SIG-M5 treated with dmso at 0.1 percent for 504 hours (cell line): Measurements from ENCODE around the gene NUDT8.
"Not testable (repeated sequence)": the region's sequence is repeated elsewhere in the genome, so short reads cannot be mapped to it uniquely, and the experiment has no call there.

Source experiments
- DNase-seq: peaks from one replicate; lab custom pipeline; 2025; ENCODE audit not compliant: unreplicated experiment; lab: John Stamatoyannopoulos, UW

NUDT8 gene

GRCh38 chr11:67613960-67614715, 15.6 kb downstream of the NUDT8 start:
- peak; percentile 67 for DNase-seq

DNA sequence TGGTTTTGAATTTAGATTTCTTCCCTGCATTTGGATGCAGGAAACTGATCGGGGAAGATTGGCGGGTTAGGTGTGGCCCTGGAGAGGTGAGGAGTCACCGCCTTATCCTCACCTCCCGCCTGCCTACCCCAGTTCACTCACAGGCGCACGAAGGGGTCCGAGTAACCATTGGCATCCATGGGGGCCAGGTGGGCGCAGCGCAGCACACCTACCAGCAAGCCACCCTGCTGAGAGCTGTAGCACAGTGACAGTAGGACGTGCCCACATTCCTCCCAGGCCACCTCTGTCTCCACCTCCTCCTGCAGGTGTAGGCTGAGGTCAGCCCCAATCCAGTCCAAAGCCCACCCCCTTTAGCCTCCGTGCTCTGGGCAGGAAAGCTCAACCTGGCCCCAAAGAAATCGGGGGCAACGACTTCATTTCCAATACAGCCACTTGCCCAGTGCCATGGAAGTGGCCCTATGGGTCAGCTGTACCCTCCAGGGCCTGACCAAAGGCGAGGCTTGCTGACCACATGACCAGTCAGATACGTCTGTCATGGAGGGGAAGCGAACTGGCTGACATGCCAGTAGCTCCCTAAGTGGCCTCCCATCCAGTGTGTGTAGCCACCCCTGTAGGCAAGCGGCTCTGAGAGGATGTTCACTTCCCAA, 16.3 kb downstream of the NUDT8 start:
- DNase-seq, result no peak

DNA sequence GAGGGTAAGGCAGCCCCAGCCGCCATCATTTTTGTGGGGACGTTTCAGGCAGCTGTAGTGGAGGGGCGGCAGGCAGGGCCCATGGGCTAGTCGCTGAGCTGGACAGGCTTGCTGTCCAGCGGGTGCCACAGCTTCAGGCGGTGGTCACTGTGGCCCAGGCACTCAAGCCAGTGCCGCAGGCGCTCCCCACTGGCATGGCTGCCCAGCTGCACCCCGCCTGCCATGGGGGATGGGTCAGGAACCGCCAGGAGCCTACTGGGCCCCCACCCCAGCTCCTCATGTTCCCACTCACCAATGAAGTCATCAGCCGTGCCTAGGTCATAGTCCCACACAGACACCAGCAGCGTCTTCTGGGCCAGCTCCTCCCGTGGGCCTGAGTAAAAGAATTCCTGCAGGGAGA, 17.0 kb downstream of the NUDT8 start:
- DNase-seq, result no peak

DNA sequence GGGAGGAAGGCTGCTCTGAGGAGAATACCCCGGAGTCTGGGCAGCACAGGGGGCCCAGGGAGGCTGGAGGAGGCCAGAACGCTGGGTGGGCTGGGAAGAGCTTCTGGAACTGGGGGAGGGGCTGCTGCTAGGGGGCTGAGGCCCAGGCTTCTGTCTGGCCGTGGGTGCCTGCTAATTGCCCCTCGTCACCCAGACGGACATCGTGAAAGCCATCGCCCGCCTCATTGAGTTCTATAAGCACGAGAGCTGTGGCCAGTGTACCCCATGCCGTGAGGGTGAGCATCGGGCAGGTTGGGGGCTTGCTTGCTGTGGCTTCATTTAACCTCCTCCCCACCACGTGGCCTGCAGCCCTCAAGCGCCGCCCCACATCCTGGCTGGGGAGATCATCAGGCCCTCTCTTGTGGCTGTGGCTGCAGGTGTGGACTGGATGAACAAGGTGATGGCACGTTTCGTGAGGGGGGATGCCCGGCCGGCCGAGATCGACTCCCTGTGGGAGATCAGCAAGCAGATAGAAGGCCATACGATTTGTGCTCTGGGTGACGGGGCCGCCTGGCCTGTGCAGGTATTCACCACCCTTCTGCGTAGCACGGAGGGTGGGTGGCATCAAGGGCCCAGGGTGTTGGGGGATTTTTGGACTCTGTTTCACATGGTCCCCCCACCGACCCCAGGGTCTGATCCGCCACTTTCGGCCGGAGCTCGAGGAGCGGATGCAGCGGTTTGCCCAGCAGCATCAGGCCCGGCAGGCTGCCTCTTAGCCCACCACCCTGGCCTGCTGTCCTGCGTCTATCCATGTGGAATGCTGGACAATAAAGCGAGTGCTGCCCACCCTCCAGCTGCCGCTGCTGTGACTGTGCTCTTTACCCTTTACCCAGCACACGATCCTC, 17.8 kb downstream of the NUDT8 start:
- DNase-seq, result no peak

DNA sequence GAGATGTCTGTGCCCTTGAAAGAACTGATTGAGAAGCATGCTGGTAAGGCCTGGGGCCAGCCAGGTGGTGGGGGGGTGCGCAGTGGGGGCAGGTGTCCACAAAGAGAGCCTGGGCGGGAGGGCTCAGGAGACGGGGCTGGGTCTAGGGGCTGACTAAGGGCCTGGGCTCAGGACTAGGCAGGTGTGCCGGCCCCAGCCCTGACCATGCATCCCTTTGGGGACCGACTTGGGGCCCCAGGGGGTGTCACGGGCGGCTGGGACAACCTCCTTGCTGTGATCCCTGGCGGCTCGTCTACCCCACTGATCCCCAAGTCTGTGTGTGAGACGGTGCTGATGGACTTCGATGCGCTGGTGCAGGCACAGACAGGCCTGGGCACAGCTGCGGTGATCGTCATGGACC, 18.6 kb downstream of the NUDT8 start:
- no peak for DNase-seq

GRCh38 chr11:67610302-67610868, 19.4 kb downstream of the NUDT8 start:
- DNase-seq, result no peak

GRCh38 chr11:67609316-67609715, 20.4 kb downstream of the NUDT8 start:
- no peak for DNase-seq

GRCh38 chr11:67608486-67608885, 21.3 kb downstream of the NUDT8 start:
- no peak for DNase-seq

DNA sequence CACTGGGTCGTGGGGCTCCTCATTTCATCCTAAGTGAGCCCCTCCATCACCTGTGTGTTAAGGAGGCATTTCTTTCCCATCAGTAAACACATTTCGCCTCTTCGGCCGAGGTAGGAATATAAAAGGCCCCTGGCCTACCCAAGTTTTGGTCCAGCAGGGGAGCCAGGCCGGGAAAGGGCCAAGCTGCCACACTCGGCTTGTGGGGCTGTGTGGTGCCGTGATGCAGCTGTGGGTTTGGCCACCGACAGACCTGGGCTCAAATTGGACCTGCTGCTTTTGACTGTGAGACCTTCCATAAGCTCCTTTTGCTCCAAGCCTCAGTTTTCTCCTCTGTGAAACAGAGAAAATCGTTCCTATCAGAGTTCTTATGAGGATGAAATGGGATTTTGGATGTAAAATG, 22.2 kb downstream of the NUDT8 start:
- DNase-seq, result no peak

GRCh38 chr11:67606492-67607295, 23.0 kb downstream of the NUDT8 start, which contains the start of gene NDUFV1:
NDUFV1 (plus strand) TSS chr11:67606936; CDS start chr11:67607005, 69 bp downstream.
- DNase-seq, result peak; percentile 90

DNA sequence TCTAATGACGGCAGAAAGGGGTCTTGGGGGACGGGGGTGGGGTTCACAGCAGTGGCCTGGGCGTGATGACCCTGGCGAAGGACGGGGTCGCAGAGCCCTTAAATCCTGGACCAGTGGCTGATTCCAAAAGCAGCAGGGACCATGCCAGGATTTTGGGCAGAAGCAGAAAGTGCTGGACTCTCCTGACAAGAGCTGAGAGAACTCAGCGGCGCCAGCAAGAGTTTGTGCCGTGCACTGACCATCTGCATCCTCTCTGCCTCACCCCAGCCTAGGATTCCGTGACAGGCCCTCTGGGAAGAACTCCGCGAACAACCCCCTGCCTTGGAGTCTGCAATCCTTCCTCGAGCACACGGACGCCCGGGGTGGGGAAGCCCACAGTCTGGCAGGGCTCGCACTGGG, 23.6 kb downstream of the NUDT8 start:
- no peak for DNase-seq

DNA sequence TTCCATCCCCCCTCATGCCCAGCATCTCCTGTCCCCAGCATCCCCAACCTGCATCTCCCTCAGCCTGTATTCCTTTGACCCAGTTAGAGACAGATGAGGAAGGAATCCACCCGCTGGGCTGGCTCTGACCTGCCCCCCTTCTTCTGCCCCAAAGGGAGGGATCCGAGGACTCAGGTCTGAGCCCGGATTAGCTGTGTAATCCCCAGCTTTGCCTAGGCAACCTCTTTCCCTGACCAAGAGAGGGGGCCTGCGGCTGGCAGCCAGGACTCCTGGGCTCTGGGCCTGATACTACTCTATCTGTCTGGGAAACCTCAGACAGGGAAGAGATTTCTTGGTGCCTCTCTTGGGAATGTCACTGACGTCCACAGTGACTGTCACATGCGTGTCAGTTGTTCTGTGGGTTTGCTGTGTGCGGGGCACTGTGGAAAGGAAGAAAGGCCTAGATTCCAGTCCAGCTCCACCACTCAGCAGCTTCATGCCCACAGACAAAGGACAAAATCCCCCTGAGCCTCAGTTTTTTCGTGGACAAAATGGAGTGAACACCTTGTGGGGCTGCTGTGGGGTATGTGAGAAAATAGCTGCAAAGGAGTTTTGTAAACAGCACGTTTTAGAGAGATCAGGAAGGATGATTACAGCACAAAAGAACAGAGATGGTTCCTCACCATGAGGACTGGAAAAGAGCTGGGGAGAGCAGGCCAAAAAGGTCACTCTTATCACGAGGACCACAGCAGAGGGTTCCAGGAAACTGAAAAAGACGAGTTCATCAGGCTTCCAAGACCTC, 24.3 kb downstream of the NUDT8 start:
- DNase-seq, result no peak

DNA sequence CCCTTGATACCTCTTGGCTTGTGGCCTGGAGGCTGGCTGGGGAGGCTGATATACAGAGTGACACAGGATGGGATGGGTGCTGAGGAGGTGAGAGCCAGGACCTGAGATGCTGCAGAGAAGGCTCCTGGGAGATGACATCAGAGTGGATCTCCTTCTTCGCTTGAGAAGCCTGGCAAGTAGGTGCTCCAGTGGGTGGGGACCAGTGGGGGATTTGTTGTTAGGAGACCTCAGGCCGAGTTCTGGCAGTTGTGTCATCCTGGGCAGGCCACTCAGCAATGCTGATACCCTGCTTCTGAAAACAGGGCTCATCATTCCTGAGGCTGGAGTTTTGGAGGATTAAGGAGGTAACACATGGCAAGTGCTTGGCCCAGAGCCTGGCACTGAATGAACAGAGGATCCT, 24.9 kb downstream of the NUDT8 start:
- DNase-seq, result no peak

- not testable (repeated sequence) for DNase-seq
These were observed 25.6 kb downstream of the NUDT8 start for GRCh38 chr11:67604119-67604518.

- DNase-seq, result no peak
These were observed 28.6 kb downstream of the NUDT8 start for GRCh38 chr11:67601098-67601497.

DNA sequence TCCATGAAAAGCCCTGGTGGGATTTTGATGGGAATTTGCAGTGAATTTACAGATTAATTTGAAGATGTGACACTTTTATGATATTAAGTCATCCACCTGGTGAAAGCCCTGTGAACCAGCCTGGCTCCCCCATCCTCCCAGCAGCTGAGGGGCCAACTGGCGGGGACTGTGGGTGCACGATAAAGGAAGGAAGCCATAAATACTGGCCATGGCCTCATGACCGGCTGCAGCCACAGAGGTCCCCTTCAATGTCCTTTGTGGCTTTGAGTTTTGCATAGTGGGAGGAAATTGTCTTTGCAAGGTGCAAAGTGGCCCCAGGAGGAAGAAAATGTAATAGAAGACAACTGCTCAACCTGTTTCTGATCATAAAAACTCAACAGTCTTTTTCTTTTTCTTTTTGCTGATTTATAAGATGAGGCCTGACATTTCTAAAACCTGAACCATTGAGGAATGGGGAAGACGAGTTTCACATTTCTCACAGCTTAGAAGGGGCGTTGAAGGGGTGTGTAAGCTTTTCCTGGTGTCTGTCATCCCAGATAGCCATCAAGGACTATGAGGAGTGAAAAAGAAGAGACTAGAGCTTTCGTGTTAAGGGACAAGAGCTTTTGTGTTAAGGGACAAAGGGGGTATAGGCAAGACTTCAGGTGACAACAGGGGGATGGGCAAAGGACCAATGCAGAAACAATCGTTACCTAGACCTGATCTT, 29.3 kb downstream of the NUDT8 start:
- no peak for DNase-seq

GRCh38 chr11:67599149-67599548, 30.6 kb downstream of the NUDT8 start:
- no peak for DNase-seq

DNA sequence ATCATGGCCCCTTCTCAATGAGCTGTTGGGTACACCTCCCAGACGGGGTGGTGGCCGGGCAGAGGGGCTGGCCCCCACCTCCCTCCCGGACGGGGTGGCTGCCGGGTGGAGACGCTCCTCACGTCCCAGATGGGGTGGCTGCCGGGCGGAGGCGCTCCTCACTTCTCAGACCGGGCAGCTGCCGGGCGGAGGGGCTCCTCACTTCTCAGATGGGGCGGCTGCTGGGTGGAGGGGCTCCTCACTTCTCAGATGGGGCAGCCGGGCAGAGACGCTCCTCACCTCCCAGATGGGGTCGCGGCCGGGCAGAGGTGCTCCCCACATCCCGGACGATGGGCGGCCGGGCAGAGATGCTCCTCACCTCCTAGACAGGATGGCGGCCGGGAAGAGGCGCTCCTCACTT, 31.8 kb downstream of the NUDT8 start:
- not testable (repeated sequence) for DNase-seq

DNA sequence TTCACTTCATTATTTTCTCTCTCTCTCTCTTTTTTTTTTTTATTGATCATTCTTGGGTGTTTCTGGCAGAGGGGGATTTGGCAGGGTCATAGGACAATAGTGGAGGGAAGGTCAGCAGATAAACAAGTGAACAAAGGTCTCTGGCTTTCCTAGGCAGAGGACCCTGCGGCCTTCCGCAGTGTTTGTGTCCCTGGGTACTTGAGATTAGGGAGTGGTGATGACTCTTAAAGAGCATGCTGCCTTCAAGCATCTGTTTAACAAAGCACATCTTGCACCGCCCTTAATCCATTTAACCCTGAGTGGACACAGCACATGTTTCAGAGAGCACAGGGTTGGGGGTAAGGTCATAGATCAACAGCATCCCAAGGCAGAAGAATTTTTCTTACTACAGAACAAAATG, 32.3 kb downstream of the NUDT8 start:
- not testable (repeated sequence) for DNase-seq
